Hematopoietic multipotent progenitor cell treated with erythropoietin and hydrocortisone succinate and interleukin-3 and kit ligand, for 6 days (in vitro differentiated cells): ENCODE measurements around the gene GOLGA8R.
"Not testable (repeated sequence)": the region's sequence is repeated elsewhere in the genome, so short reads cannot be mapped to it uniquely, and the experiment has no call there.

Source experiments
- DNase-seq: peaks from one replicate; pipeline ENCODE4 v3.0.0-alpha.2; 2015

The GOLGA8R gene

GRCh38 chr15:30414160-30414559 is at the start of gene GOLGA8R:
GOLGA8R (minus strand) TSS chr15:30414260; CDS start chr15:30414162, 98 bp downstream.
- not testable (repeated sequence) for DNase-seq

GRCh38 chr15:30463849-30464248 is 49.8 kb upstream of the GOLGA8R start:
- not testable (repeated sequence) for DNase-seq

GRCh38 chr15:30462176-30462575 is 48.1 kb upstream of the GOLGA8R start:
- not testable (repeated sequence) for DNase-seq

- DNase-seq: not testable (repeated sequence)
Measured at GRCh38 chr15:30452702-30453101, 38.6 kb upstream of the GOLGA8R start.

GRCh38 chr15:30438348-30438747 is 24.3 kb upstream of the GOLGA8R start:
- not testable (repeated sequence) for DNase-seq

GRCh38 chr15:30435878-30436277 is 21.8 kb upstream of the GOLGA8R start:
- not testable (repeated sequence) for DNase-seq

GRCh38 chr15:30420723-30421122 is 6.7 kb upstream of the GOLGA8R start:
- DNase-seq: peak; percentile 20

GRCh38 chr15:30407636-30408035 is 6.4 kb downstream of the GOLGA8R start:
- DNase-seq: not testable (repeated sequence)

- DNase-seq: not testable (repeated sequence)
Measured at GRCh38 chr15:30398988-30399387, 15.1 kb downstream of the GOLGA8R start.

- DNase-seq: not testable (repeated sequence)
Measured at GRCh38 chr15:30393664-30393991, 20.4 kb downstream of the GOLGA8R start.

- DNase-seq: not testable (repeated sequence)
Measured at GRCh38 chr15:30392766-30393663, 21.0 kb downstream of the GOLGA8R start, which contains the start of gene CHRFAM7A. CHRFAM7A (minus strand) TSS chr15:30393540; CDS start chr15:30383351, 10,189 bp downstream.

- DNase-seq: not testable (repeated sequence)
Measured at GRCh38 chr15:30386318-30386887, 27.7 kb downstream of the GOLGA8R start.

- DNase-seq: not testable (repeated sequence)
Measured at GRCh38 chr15:30377082-30377413, 37.0 kb downstream of the GOLGA8R start.

GRCh38 chr15:30376375-30377081 is 37.5 kb downstream of the GOLGA8R start:
- DNase-seq: not testable (repeated sequence)

- not testable (repeated sequence) for DNase-seq
Measured at GRCh38 chr15:30375872-30376271, 38.2 kb downstream of the GOLGA8R start.

- DNase-seq: not testable (repeated sequence)
Measured at GRCh38 chr15:30374862-30375261, 39.2 kb downstream of the GOLGA8R start.

- not testable (repeated sequence) for DNase-seq
Measured at GRCh38 chr15:30368271-30368670, 45.8 kb downstream of the GOLGA8R start.

GRCh38 chr15:30367246-30367645 is 46.8 kb downstream of the GOLGA8R start:
- DNase-seq: not testable (repeated sequence)

GRCh38 chr15:30361404-30361803 is 52.7 kb downstream of the GOLGA8R start:
- not testable (repeated sequence) for DNase-seq

- DNase-seq: not testable (repeated sequence)
Measured at GRCh38 chr15:30360990-30361389, 53.1 kb downstream of the GOLGA8R start.

- DNase-seq: not testable (repeated sequence)
Measured at GRCh38 chr15:30355043-30355442, 59.0 kb downstream of the GOLGA8R start.
